Adrenal gland (tissue), 12 donors: ENCODE results near the gene ABRAXAS1. TPM values are rescaled to one million over a fixed set of nuclear protein-coding genes. Genes with fewer than 3 reads are reported as not detected.
"Not testable (repeated sequence)": the region's sequence is repeated elsewhere in the genome, so short reads cannot be mapped to it uniquely, and the experiment has no call there.

Experiments used
- DNase-seq, 7 donors: peaks; one replicate each; pipeline ENCODE4 v3.0.0-alpha.2; 2019 to 2020
- H3K27ac ChIP-seq, 5 donors: fragments of 200-600 bp; sonication (generic) in 4 of 5; 1 replicate in 3 of 5; 2 replicates in 2 of 5; pipeline versions ENCODE4 v1.5.1 to v1.8.0; 2016 to 2020; ENCODE audit warnings: mild to moderate bottlenecking in 1 of 5
- H3K27me3 ChIP-seq: fragments of 200-600 bp; 2 replicates; pipeline ENCODE4 v1.8.0; 2021
- H3K36me3 ChIP-seq, 2 donors: fragments of 200-600 bp; replicated peaks in 1 of 2; 1 replicate in 1 of 2; 2 replicates in 1 of 2; pipeline versions ENCODE4 v1.5.1 to v1.8.0; 2018 to 2022
- H3K4me1 ChIP-seq, 2 donors: fragments of 200-600 bp; replicated peaks in 1 of 2; 1 replicate in 1 of 2; 2 replicates in 1 of 2; pipeline versions ENCODE4 v1.5.1 to v1.8.0; 2018 to 2021
- H3K4me3 ChIP-seq, 4 donors: fragments of 200-600 bp; sonication (generic) in 3 of 4; one replicate each; pipeline ENCODE4 v1.5.1; 2016 to 2018
- H3K9me3 ChIP-seq, 3 donors: fragments of 200-600 bp; sonication (generic) in 1 of 3; replicated peaks in 1 of 3; 1 replicate in 2 of 3; 2 replicates in 1 of 3; pipeline versions ENCODE4 v1.5.1 to v1.8.0; 2016 to 2021
- CTCF ChIP-seq, 6 experiments: fragments of 450-650 bp in 4 of 6; fragments of 200-600 bp in 2 of 6; sonication (generic) in 1 of 6; IDR thresholded peaks; 1 replicate in 5 of 6; 2 replicates in 1 of 6; pipeline versions ENCODE4 v1.5.1 to v1.8.0; 2016 to 2021; ENCODE audit warnings: antibody characterized with exemption in 6 of 6, mild to moderate bottlenecking in 2 of 6, moderate library complexity in 1 of 6
- POLR2A ChIP-seq, 2 donors: fragments of 450-650 bp; IDR thresholded peaks; one replicate each; pipeline ENCODE4 v1.6.1; 2017; ENCODE audit warnings: antibody characterized with exemption in 2 of 2, mild to moderate bottlenecking in 2 of 2, moderate library complexity in 1 of 2
- WGBS, 4 donors: extraction: QIAGEN DNeasy Blood & Tissue Kit in 2 of 4; methylation state at CpG; one replicate each; pipeline versions ENCODE4 v1.1.5 to v1.1.7; 2013 to 2017; 5-methylcytosine and 5-hydroxymethylcytosine counted together
- intact Hi-C, 2 donors: fragments of 100-400 bp; cut with DNase I; formaldehyde crosslinking; loops; one replicate each; pipeline versions ENCODE4 v1.14.1 to v1.15.0; 2022 to 2023
- polyA plus RNA-seq, 3 donors: library from polyadenylated mRNA; stranded (reverse); fragments of 200-250 nt in 2 of 3; fragments of 350-450 nt in 1 of 3; fragmentation: Illumina TruSeq in 1 of 3; extraction: RNeasy Lipid Tissue Mini Kit (QIAGEN cat#74804) in 1 of 3; gene quantifications; one replicate each; pipeline ENCODE4 v1.2.3, GENCODE V29; 2013 to 2014
- total RNA-seq, 9 donors: library from RNA; depleted of rRNA in 4 of 9; stranded (reverse); fragments of >200 nt in 4 of 9; fragments of 120-200 nt in 1 of 9; fragmentation: NEBNext Ultra II Directional in 1 of 9; extraction: Animal tissue kit (Norgen Biotek cat#: 25700) in 1 of 9; gene quantifications; one replicate each; pipeline versions ENCODE4 v1.1.0 to v1.2.4, GENCODE V29; 2013 to 2023
- donor health status: healthy with polysubstance abuse.
- donor health status: Bipolar disorder and iron deficiency.
- donor health status: DM: yes; HTN: yes; CAD: no.
- donor health status: DM: no; HTN: no; CAD: no.
- donor health status: DM: no; HTN: no; CAD: no.
- donor health status: DM: yes; HTN: yes; CAD: no.

The ABRAXAS1 gene
- total and polyA plus RNA-seq, 12 donors = 3.2 to 18.7 (median 8.2) TPM

- TF ChIP-seq POLR2A (IDR thresholded peaks at IDR 0.05) = no peak
- no peak for TF ChIP-seq CTCF (IDR thresholded peaks at IDR 0.05)
Measured at GRCh38 chr4:83516042-83516772, 31.3 kb upstream of the ABRAXAS1 start.

GRCh38 chr4:83510442-83510841, 25.5 kb upstream of the ABRAXAS1 start:
- intact Hi-C loops = no loop called here
- H3K27ac ChIP-seq = no peak overlapping the region

More at GRCh38 chr4:83516042-83516772, 31.3 kb upstream of the ABRAXAS1 start:
- no peaks in the 10 kb centered on the region for H3K9me3 ChIP-seq
- peak in 1 of 7 donors; percentile 8 for DNase-seq
- no peak overlapping the region for H3K4me3 ChIP-seq
- no peaks in the 10 kb centered on the region for H3K4me1 ChIP-seq
- H3K27ac ChIP-seq = no peak overlapping the region
- WGBS, 4 donors = 47 to 66% (median 50%) methylated on average over 2 to 3 of the region's 3 CpGs
- no peaks in the 10 kb centered on the region for H3K27me3 ChIP-seq
- H3K36me3 ChIP-seq = no peaks in the 10 kb centered on the region
- intact Hi-C loops = no loop called here

GRCh38 chr4:83509156-83509585, 24.3 kb upstream of the ABRAXAS1 start:
- H3K9me3 ChIP-seq, H3K27ac ChIP-seq, H3K4me1 ChIP-seq, H3K36me3 ChIP-seq, H3K4me3 ChIP-seq, H3K27me3 ChIP-seq: not testable (repeated sequence)
- DNase-seq = peak; percentile 62 to 82 (median 70)
- peak; percentile 77 to 95 (median 87) for TF ChIP-seq CTCF (IDR thresholded peaks at IDR 0.05)
- WGBS, 4 donors = 54 to 66% (median 65%) methylated on average over 3 of the region's 3 CpGs
- intact Hi-C loops = loop anchor here (5.0 kb wide), 2 partner anchors 128 to 133 kb away; no protein-coding TSS in a partner anchor

More at GRCh38 chr4:83510442-83510841, 25.5 kb upstream of the ABRAXAS1 start:
- Histone ChIP-seq H3K4me3 (no peak overlapping the region), H3K4me1 (no peaks in the 10 kb centered on the region), H3K9me3 (no peaks in the 10 kb centered on the region), H3K36me3 (no peaks in the 10 kb centered on the region), H3K27me3 (no peaks in the 10 kb centered on the region)
- WGBS, 4 donors = 73 to 100% (median 93%) methylated on average over 3 to 4 of the region's 4 CpGs
- no peak for DNase-seq
- TF ChIP-seq CTCF (IDR thresholded peaks at IDR 0.05) = no peak
- TF ChIP-seq POLR2A (IDR thresholded peaks at IDR 0.05) = no peak

GRCh38 chr4:83504996-83505395, 20.1 kb upstream of the ABRAXAS1 start:
- DNase-seq = no peak
- 82 to 95% (median 89%) methylated on average over 10 of the region's 10 CpGs for WGBS, 4 donors
- Histone ChIP-seq H3K4me3 (no peak overlapping the region), H3K27me3 (no peaks in the 10 kb centered on the region), H3K9me3 (no peaks in the 10 kb centered on the region), H3K36me3 (no peaks in the 10 kb centered on the region), H3K27ac (no peak overlapping the region), H3K4me1 (no peaks in the 10 kb centered on the region)
- TF ChIP-seq POLR2A (IDR thresholded peaks at IDR 0.05) (no peak), CTCF (IDR thresholded peaks at IDR 0.05) (no peak)
- intact Hi-C loops = loop anchor here (5.0 kb wide), 2 partner anchors 132 to 137 kb away; no protein-coding TSS in a partner anchor
